CD14-positive monocyte (primary cell): ENCODE data around the gene ZFPM1. TPM values are rescaled to one million over a fixed set of nuclear protein-coding genes. Genes with fewer than 3 reads are reported as not detected.

Experiments
- DNase-seq, 3 donors: peaks; one replicate each; pipeline ENCODE4 v3.0.0-alpha.2; 2011 to 2022
- H2AFZ ChIP-seq: 2 replicates; pipeline ENCODE4 v1.6.0; 2012; ENCODE audit warnings: mild to moderate bottlenecking, low read depth, low read length, inconsistent platforms; ENCODE audit not compliant: insufficient read depth, poor library complexity, severe bottlenecking
- H3K27ac ChIP-seq, 2 donors: 1 replicate in 1 of 2; 2 replicates in 1 of 2; pipeline ENCODE4 v1.5.1; 2012 to 2013; ENCODE audit warnings: low read length in 2 of 2, control low read depth in 1 of 2, inconsistent platforms in 1 of 2, low read depth in 1 of 2, mild to moderate bottlenecking in 1 of 2
- H3K27me3 ChIP-seq, 2 donors: one replicate each; pipeline versions ENCODE4 v1.6.0 to v1.6.1; 2011 to 2013; ENCODE audit warnings: low read length in 2 of 2; ENCODE audit not compliant: control insufficient read depth in 2 of 2, insufficient read depth in 2 of 2
- H3K36me3 ChIP-seq, 2 donors: replicated peaks in 1 of 2; 1 replicate in 1 of 2; 2 replicates in 1 of 2; pipeline versions ENCODE4 v1.5.1 to v1.6.1; 2012 to 2013; ENCODE audit warnings: low read length in 2 of 2, control low read depth in 1 of 2, inconsistent platforms in 1 of 2, mild to moderate bottlenecking in 1 of 2; ENCODE audit not compliant: insufficient read depth in 2 of 2, control insufficient read depth in 1 of 2
- H3K4me1 ChIP-seq, 2 donors: 1 replicate in 1 of 2; 2 replicates in 1 of 2; pipeline versions ENCODE4 v1.5.1 to v1.6.1; 2012 to 2013; ENCODE audit warnings: low read length in 2 of 2, control low read depth in 1 of 2, inconsistent platforms in 1 of 2, mild to moderate bottlenecking in 1 of 2, moderate library complexity in 1 of 2; ENCODE audit not compliant: insufficient read depth in 2 of 2, control insufficient read depth in 1 of 2
- H3K4me2 ChIP-seq: replicated peaks from 2 replicates; pipeline ENCODE3; 2012; ENCODE audit warnings: low read length, moderate library complexity, mild to moderate bottlenecking; ENCODE audit not compliant: poor library complexity, severe bottlenecking; ENCODE audit errors: extremely low read depth
- H3K4me3 ChIP-seq, 3 experiments: fragments of 200-600 bp in 1 of 3; sonication (generic) in 1 of 3; replicated peaks in 1 of 3; 1 replicate in 2 of 3; 2 replicates in 1 of 3; pipeline ENCODE4 v1.5.1; 2011 to 2013; ENCODE audit warnings: low read length in 3 of 3, mild to moderate bottlenecking in 3 of 3, control low read depth in 2 of 3, low read depth in 2 of 3, inconsistent platforms in 1 of 3, moderate library complexity in 1 of 3
- H3K79me2 ChIP-seq: 2 replicates; pipeline ENCODE4 v1.6.0; 2012; ENCODE audit warnings: mild to moderate bottlenecking, control low read depth, inconsistent platforms, low read length, moderate library complexity; ENCODE audit not compliant: insufficient read depth
- H3K9ac ChIP-seq: 2 replicates; pipeline ENCODE4 v1.6.0; 2017; ENCODE audit warnings: low read length, mild to moderate bottlenecking; ENCODE audit not compliant: insufficient read depth, poor library complexity, severe bottlenecking
- H3K9me3 ChIP-seq, 2 donors: replicated peaks in 1 of 2; 1 replicate in 1 of 2; 2 replicates in 1 of 2; pipeline versions ENCODE4 v1.5.1 to v1.6.1; 2012 to 2013; ENCODE audit warnings: low read length in 2 of 2, control low read depth in 1 of 2; ENCODE audit not compliant: control insufficient read depth in 1 of 2, insufficient read depth in 1 of 2
- H4K20me1 ChIP-seq: 2 replicates; pipeline ENCODE4 v1.6.0; 2012; ENCODE audit warnings: mild to moderate bottlenecking, low read length, control low read depth, moderate library complexity; ENCODE audit not compliant: insufficient read depth
- H3K27ac Mint-ChIP-seq, 7 donors: one replicate each; pipeline ENCODE4 v1.8.0; 2020; ENCODE audit warnings: mild to moderate bottlenecking in 7 of 7, mixed read lengths in 7 of 7, moderate library complexity in 6 of 7, inconsistent platforms in 2 of 7
- H3K27me3 Mint-ChIP-seq, 3 donors: one replicate each; pipeline ENCODE4 v1.8.0; 2021 to 2022; ENCODE audit warnings: low read depth in 3 of 3, mild to moderate bottlenecking in 3 of 3, mixed read lengths in 3 of 3, moderate library complexity in 3 of 3, inconsistent platforms in 1 of 3
- H3K36me3 Mint-ChIP-seq, 2 donors: one replicate each; pipeline ENCODE4 v1.8.0; 2020; ENCODE audit warnings: mixed read lengths in 2 of 2, inconsistent platforms in 1 of 2, mild to moderate bottlenecking in 1 of 2
- H3K4me1 Mint-ChIP-seq: one replicate; pipeline ENCODE4 v1.8.0; 2020; ENCODE audit warnings: mild to moderate bottlenecking, mixed read lengths
- H3K4me3 Mint-ChIP-seq, 2 donors: one replicate each; pipeline ENCODE4 v1.8.0; 2020; ENCODE audit warnings: mild to moderate bottlenecking in 2 of 2, mixed read lengths in 2 of 2, moderate library complexity in 1 of 2
- H3K9me3 Mint-ChIP-seq, 7 donors: one replicate each; pipeline ENCODE4 v1.8.0; 2020 to 2022; ENCODE audit warnings: mixed read lengths in 7 of 7, mild to moderate bottlenecking in 6 of 7, moderate library complexity in 6 of 7, inconsistent platforms in 2 of 7
- WGBS: methylation state at CpG from one replicate; pipeline ENCODE4 v1.1.5; 2013; ENCODE audit warnings: missing lambda C conversion rate; ENCODE audit not compliant: insufficient coverage; 5-methylcytosine and 5-hydroxymethylcytosine counted together
- intact Hi-C, 2 donors: fragments of 100-400 bp; cut with micrococcal nuclease; formaldehyde crosslinking; loops; one replicate each; pipeline versions ENCODE4 v1.15.0 to v1.15.1; 2023
- polyA plus RNA-seq, 3 donors: library from polyadenylated mRNA; depleted of rRNA in 1 of 3; unstranded in 2 of 3; stranded (reverse) in 1 of 3; fragments of 300-500 nt in 2 of 3; fragments of >200 nt in 1 of 3; fragmentation: Illumina TruSeq in 2 of 3; gene quantifications; 1 replicate in 2 of 3; 2 replicates in 1 of 3; pipeline ENCODE4 v1.2.3, GENCODE V29; 2012 to 2021
- TF ChIP-seq, protein P1 (sequence below): fragments of 200-600 bp; IDR thresholded peaks from one replicate; pipeline ENCODE4 v1.8.0; 2022; ENCODE audit warnings: antibody characterized with exemption, mild to moderate bottlenecking

ZFPM1 gene
- polyA plus RNA-seq, 3 donors = 0.04 to 0.19 (median 0.12) TPM

DNA sequence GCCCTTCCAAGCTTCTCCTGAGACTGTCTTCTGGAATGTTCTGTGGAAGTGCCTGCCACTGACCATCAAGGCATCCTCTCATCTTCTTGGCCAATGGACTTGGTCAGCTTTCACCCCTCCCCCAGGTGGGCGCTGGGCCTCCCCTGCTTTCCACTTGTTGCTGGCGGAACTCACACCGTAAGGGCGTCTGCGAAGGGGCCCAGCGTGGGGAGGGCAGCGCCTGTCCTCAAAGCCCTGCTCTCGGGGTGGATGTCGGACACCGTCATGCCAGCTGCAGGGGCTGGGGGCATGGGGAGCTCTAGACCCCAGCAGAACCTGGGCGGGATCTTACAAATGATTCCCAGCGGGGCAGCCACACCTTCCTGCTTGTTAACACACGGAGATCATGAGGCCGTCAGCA, 11.6 kb upstream of the ZFPM1 start:
- no peaks in the 10 kb centered on the region for H3K4me1 Mint-ChIP-seq
- no peaks in the 10 kb centered on the region for H3K36me3 Mint-ChIP-seq
- TF ChIP-seq, protein P1, sequence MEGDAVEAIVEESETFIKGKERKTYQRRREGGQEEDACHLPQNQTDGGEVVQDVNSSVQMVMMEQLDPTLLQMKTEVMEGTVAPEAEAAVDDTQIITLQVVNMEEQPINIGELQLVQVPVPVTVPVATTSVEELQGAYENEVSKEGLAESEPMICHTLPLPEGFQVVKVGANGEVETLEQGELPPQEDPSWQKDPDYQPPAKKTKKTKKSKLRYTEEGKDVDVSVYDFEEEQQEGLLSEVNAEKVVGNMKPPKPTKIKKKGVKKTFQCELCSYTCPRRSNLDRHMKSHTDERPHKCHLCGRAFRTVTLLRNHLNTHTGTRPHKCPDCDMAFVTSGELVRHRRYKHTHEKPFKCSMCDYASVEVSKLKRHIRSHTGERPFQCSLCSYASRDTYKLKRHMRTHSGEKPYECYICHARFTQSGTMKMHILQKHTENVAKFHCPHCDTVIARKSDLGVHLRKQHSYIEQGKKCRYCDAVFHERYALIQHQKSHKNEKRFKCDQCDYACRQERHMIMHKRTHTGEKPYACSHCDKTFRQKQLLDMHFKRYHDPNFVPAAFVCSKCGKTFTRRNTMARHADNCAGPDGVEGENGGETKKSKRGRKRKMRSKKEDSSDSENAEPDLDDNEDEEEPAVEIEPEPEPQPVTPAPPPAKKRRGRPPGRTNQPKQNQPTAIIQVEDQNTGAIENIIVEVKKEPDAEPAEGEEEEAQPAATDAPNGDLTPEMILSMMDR = no peak
- no peak overlapping the region for H3K27ac ChIP-seq
- no peak overlapping the region for H3K9ac ChIP-seq
- H3K4me1 ChIP-seq = no peaks in the 10 kb centered on the region
- no peak overlapping the region for H3K4me3 Mint-ChIP-seq
- H3K4me2 ChIP-seq = no peak overlapping the region
- intact Hi-C loops = loop anchor here (5.0 kb wide), 2 partner anchors 86 to 121 kb away; no protein-coding TSS in a partner anchor
- no peak overlapping the region for H2AFZ ChIP-seq
- H3K27me3 ChIP-seq = no peaks in the 10 kb centered on the region
- H3K79me2 ChIP-seq = no peaks in the 10 kb centered on the region
- no peaks in the 10 kb centered on the region for H3K36me3 ChIP-seq
- H3K9me3 Mint-ChIP-seq = no peaks in the 10 kb centered on the region
- WGBS = 93% methylated on average over 14 of the region's 14 CpGs
- H3K4me3 ChIP-seq = no peak overlapping the region
- H3K27ac Mint-ChIP-seq = peak overlapping the region in 1 of 7 donors; percentile 14
- peaks cover 0 to 5% of the 10 kb centered on the region in 2 donors for H3K9me3 ChIP-seq
- peaks cover 0 to 15% (median 2%) of the 10 kb centered on the region in 3 donors for H3K27me3 Mint-ChIP-seq
- DNase-seq = no peak
- H4K20me1 ChIP-seq = no peaks in the 10 kb centered on the region

DNA sequence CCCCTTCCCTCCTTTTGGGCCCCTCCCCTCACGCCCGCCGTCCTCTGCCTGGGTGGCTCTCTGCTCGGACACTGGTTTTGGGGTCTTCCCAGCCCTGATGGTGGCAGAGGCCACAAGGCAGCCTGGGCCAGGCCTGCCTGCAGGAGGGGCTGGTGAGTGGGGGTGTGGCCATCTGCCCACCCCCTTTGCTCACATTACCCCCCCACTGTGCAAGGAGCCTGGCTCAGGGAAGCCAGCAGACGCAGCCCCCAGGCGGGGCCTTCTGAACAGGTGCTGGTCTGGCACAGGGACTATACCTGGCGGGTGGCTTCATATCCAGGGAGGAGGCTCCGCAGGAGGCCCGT, 10.7 kb upstream of the ZFPM1 start:
- H3K36me3 ChIP-seq = no peaks in the 10 kb centered on the region
- H3K4me3 ChIP-seq = no peak overlapping the region
- H3K4me2 ChIP-seq = no peak overlapping the region
- TF ChIP-seq, protein P1 = no peak
- Mint-ChIP-seq H3K4me1 (no peaks in the 10 kb centered on the region), H3K36me3 (no peaks in the 10 kb centered on the region), H3K27me3 (peaks cover 5 to 16% (median 5%) of the 10 kb centered on the region in 3 donors), H3K9me3 (no peaks in the 10 kb centered on the region), H3K27ac (no peak overlapping the region), H3K4me3 (no peak overlapping the region)
- intact Hi-C loops = loop anchor here (5.0 kb wide), 2 partner anchors 85 to 120 kb away; no protein-coding TSS in a partner anchor
- no peak overlapping the region for H3K27ac ChIP-seq
- no peak for DNase-seq
- H3K9ac ChIP-seq = no peak overlapping the region
- no peaks in the 10 kb centered on the region for H3K79me2 ChIP-seq
- no peaks in the 10 kb centered on the region for H4K20me1 ChIP-seq
- WGBS = 86% methylated on average over 5 of the region's 9 CpGs
- peaks cover 0 to 5% of the 10 kb centered on the region in 2 donors for H3K9me3 ChIP-seq
- no peaks in the 10 kb centered on the region for H3K27me3 ChIP-seq
- H2AFZ ChIP-seq = no peak overlapping the region
- no peaks in the 10 kb centered on the region for H3K4me1 ChIP-seq
